Activated T-helper 17 cell treated with anti-CD3 and anti-CD28 coated beads, Interleukin-2, amount 50 U/mL, for 72 hours (primary cell): ENCODE data around the gene PET100. TPM values are rescaled to one million over a fixed set of nuclear protein-coding genes. Genes with fewer than 3 reads are reported as not detected.

Source experiments
- ATAC-seq: fragments of 150-1000 bp; cut with Tn5 transposase; replicated peaks from 2 replicates; pipeline ENCODE4 v1.10.0; 2021; ENCODE audit warnings: mild to moderate bottlenecking, moderate library complexity
- H3K27ac Mint-ChIP-seq: one replicate; pipeline ENCODE4 v1.8.0; 2022; ENCODE audit warnings: mixed read lengths
- H3K27me3 Mint-ChIP-seq: one replicate; pipeline ENCODE4 v1.8.0; 2022; ENCODE audit warnings: mixed read lengths
- H3K36me3 Mint-ChIP-seq: one replicate; pipeline ENCODE4 v1.8.0; 2022; ENCODE audit warnings: low read depth, mild to moderate bottlenecking, mixed read lengths
- H3K4me1 Mint-ChIP-seq: one replicate; pipeline ENCODE4 v1.8.0; 2022; ENCODE audit warnings: mixed read lengths
- H3K4me3 Mint-ChIP-seq: one replicate; pipeline ENCODE4 v1.8.0; 2022; ENCODE audit warnings: mild to moderate bottlenecking, mixed read lengths
- H3K9me3 Mint-ChIP-seq: one replicate; pipeline ENCODE4 v1.8.0; 2022; ENCODE audit warnings: mixed read lengths
- total RNA-seq, 2 donors: library from RNA; stranded (reverse); gene quantifications; one replicate each; pipeline ENCODE4 v1.2.3, GENCODE V29; 2022

PET100 gene, protein sequence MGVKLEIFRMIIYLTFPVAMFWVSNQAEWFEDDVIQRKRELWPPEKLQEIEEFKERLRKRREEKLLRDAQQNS
- 10 to 100 TPM; 90.1 to 93.7 TPM for total RNA-seq

DNA sequence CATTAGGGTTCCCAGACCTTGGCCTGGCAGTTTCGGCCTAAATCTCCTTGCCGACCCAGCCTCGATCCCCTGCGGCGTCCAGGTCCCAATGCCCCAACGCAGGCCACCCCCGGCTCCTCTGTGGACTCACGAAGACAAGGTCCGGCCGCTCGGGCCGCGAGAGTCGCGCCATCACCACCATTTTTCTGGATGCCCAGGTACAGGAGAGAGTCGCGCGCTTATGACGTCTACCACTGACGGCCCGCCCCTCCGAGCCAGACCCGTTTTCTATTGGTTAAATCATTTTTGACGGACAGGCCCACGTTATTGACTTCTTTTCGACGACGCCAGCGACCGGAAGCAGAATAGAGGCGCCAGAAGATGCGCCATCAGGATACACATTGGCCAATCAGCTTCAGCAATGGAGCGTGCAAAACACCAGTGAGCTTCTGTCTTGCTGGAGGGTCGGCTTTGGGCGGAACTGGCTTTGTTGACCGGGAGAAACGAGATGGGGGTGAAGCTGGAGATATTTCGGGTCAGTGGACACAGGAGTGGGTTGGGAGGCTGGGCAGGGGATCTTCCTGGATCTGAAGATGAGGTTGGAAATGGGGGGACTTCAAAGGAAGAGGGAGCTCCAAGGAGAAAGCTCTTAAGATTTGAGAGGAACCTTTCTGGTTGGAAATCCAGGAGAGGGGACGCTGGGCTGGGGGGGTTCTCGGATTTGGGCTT, at the start of gene PET100, which contains the start of gene XAB2:
Gene PET100 (plus strand): TSS at position 447 of the 708 bp plus-strand sequence. CDS start 41 bp downstream, at position 488.
Gene XAB2 (minus strand): TSS at position 199 of the 708 bp plus-strand sequence. CDS start 18 bp downstream, at position 181.
- Mint-ChIP-seq H3K9me3 (no peaks in the 10 kb centered on the region), H3K4me3 (peak within 1 kb of the TSS; percentile 98), H3K4me1 (peaks cover 22% of the 10 kb centered on the region), H3K27me3 (no peaks in the 10 kb centered on the region), H3K36me3 (peaks cover 45% of the 10 kb centered on the region), H3K27ac (peak within 1 kb of the TSS; percentile 97)
- peak; percentile 100 for ATAC-seq

DNA sequence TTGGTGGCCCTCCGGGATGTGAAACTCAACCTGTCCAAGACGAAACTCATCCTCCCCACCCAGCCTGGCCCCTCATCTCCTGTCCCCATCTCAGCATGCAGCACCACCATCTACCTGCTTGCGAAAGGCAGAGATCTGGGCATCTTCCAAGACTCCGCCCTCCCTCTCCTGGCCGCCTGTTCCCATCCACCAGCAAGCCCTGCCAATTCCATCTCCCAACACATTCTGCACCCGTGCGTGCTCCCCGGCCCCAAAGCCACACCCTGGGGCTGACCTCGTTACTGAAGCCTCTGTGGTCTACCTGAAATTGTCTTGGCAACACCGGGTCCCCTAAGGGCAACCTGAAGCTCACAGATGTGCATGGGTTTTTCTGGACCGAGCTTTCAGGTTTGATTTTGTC, 47.1 kb upstream of the PET100 start:
- H3K9me3 Mint-ChIP-seq, result no peaks in the 10 kb centered on the region
- no peaks in the 10 kb centered on the region for H3K4me1 Mint-ChIP-seq
- H3K27ac Mint-ChIP-seq, result no peak overlapping the region
- H3K27me3 Mint-ChIP-seq, result peaks cover 7% of the 10 kb centered on the region
- no peak overlapping the region for H3K4me3 Mint-ChIP-seq
- no peaks in the 10 kb centered on the region for H3K36me3 Mint-ChIP-seq
- ATAC-seq, result no peak

- no peaks in the 10 kb centered on the region for H3K9me3 Mint-ChIP-seq
- H3K4me1 Mint-ChIP-seq, result no peaks in the 10 kb centered on the region
- no peaks in the 10 kb centered on the region for H3K36me3 Mint-ChIP-seq
- H3K4me3 Mint-ChIP-seq, result no peak overlapping the region
- H3K27ac Mint-ChIP-seq, result no peak overlapping the region
- H3K27me3 Mint-ChIP-seq, result peaks cover 9% of the 10 kb centered on the region
- ATAC-seq, result no peak
These were observed 39.8 kb upstream of the PET100 start for GRCh38 chr19:7589822-7590221.

DNA sequence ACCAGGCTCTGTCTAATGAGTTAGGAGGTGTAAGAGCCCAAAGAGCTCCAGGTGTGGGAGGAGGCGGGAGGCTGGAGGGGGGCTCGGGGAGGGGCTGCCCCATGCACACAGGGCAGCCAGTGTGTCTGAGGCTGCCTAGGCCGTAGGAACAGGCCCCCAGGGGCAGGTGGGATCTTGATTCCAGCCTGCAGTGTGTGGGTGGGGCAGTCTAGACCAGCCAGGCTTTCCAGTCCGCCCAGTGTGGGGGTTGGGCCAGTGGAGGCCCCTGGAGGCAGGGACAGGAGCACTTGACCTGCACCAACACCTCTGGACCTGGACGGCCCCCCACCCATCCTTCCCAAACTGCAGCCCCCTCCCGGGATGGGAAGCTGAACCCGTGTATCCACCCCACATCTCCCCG, 39.3 kb upstream of the PET100 start:
- no peak overlapping the region for H3K27ac Mint-ChIP-seq
- H3K27me3 Mint-ChIP-seq, result peaks cover 12% of the 10 kb centered on the region
- ATAC-seq, result no peak

DNA sequence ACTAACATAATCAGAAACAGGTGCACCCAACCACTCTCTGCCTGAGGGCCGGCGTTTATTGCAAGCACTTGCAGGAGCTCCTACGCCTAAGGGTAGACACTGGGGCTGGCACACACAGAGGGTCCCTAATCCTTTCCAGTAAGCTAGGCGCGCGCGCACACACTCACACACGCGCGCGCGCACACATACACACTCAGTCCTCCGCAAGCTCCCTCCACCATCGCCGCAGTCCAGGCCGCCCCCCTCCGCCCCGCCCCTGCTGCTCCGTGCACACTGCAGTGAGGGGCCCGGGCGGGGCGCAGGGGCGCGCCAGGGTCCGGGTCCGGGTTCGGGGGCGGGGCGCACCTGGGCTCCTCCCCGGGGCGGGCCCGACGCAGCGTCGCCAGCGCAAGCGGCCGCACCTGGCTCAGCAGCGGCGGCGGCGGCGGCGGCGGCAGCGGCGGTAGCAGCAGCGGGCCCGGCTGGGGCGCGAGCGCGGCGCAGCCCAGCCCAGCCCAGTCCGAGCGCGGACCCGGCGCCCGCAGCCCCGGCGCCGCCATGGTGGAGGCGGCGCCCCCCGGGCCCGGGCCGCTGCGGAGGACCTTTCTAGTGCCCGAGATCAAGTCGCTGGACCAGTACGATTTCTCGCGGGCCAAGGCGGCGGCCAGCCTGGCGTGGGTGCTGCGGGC, 34.0 kb upstream of the PET100 start, which contains the start of gene CAMSAP3:
Gene CAMSAP3 (plus strand): TSS at position 398 of the 668 bp plus-strand sequence. CDS start 140 bp downstream, at position 538.
- peaks cover 5% of the 10 kb centered on the region for H3K4me1 Mint-ChIP-seq
- H3K27me3 Mint-ChIP-seq, result peaks cover 27% of the 10 kb centered on the region
- peak; percentile 80 for ATAC-seq
- H3K27ac Mint-ChIP-seq, result no peak within 1 kb of the TSS
- no peaks in the 10 kb centered on the region for H3K9me3 Mint-ChIP-seq
- peak within 1 kb of the TSS; percentile 30 for H3K4me3 Mint-ChIP-seq
- peaks cover 7% of the 10 kb centered on the region for H3K36me3 Mint-ChIP-seq

More for the DNA sequence above, 39.3 kb upstream of the PET100 start:
- no peaks in the 10 kb centered on the region for H3K9me3 Mint-ChIP-seq
- no peak overlapping the region for H3K4me3 Mint-ChIP-seq
- H3K4me1 Mint-ChIP-seq, result peaks cover 3% of the 10 kb centered on the region
- no peaks in the 10 kb centered on the region for H3K36me3 Mint-ChIP-seq

- H3K27ac Mint-ChIP-seq, result no peak overlapping the region
- peaks cover 30% of the 10 kb centered on the region for H3K27me3 Mint-ChIP-seq
- peaks cover 10% of the 10 kb centered on the region for H3K4me1 Mint-ChIP-seq
- ATAC-seq, result no peak
- no peaks in the 10 kb centered on the region for H3K9me3 Mint-ChIP-seq
- peak overlapping the region; percentile 30 for H3K4me3 Mint-ChIP-seq
- H3K36me3 Mint-ChIP-seq, result peaks cover 12% of the 10 kb centered on the region
These were observed 33.2 kb upstream of the PET100 start for GRCh38 chr19:7596211-7596937.

DNA sequence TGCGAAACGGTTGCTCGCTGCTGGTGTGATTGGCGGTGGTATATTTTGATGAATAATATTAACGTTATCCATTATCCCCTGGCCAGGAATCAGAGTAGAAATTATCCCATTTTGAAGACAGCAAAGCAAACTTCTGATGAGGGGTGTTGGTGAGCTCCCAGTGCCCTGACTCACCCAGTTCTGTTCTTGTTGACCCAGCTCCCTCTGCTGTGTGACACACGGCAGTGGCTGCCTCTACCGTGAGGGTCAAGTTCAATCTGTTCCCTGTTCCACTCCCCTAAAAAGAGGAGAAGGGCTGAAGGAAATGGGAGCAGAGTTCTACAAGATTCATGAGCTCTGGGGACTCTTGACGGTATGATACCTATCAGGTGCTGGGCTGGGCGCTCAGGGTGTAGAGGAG, 31.9 kb upstream of the PET100 start:
- Mint-ChIP-seq H3K27me3 (peaks cover 38% of the 10 kb centered on the region), H3K27ac (no peak overlapping the region), H3K9me3 (no peaks in the 10 kb centered on the region), H3K36me3 (peaks cover 12% of the 10 kb centered on the region), H3K4me1 (peaks cover 10% of the 10 kb centered on the region), H3K4me3 (no peak overlapping the region)
- ATAC-seq, result no peak

DNA sequence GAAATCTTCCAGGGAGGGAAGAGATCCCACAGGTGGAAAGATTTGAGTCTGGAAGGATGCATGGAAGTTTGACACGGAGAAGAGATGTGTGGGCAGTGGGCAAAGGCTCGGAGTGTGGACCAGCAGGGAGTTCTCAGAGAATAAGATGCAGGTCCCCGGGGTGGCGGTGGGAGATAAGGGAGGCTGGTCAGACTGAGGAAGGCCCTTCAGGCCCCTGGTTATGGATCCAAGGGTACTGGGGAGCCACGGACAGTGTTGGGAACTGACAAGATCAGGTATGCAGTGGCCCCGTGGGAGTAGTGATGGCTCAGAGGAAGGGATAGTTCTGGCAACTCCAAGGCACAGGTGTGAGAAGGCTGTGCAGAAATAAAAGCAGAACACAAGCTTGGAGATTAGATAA, 31.4 kb upstream of the PET100 start:
- H3K27ac Mint-ChIP-seq, result no peak overlapping the region
- peaks cover 12% of the 10 kb centered on the region for H3K36me3 Mint-ChIP-seq
- peaks cover 10% of the 10 kb centered on the region for H3K4me1 Mint-ChIP-seq
- ATAC-seq, result no peak
- no peaks in the 10 kb centered on the region for H3K9me3 Mint-ChIP-seq
- peaks cover 37% of the 10 kb centered on the region for H3K27me3 Mint-ChIP-seq
- no peak overlapping the region for H3K4me3 Mint-ChIP-seq

DNA sequence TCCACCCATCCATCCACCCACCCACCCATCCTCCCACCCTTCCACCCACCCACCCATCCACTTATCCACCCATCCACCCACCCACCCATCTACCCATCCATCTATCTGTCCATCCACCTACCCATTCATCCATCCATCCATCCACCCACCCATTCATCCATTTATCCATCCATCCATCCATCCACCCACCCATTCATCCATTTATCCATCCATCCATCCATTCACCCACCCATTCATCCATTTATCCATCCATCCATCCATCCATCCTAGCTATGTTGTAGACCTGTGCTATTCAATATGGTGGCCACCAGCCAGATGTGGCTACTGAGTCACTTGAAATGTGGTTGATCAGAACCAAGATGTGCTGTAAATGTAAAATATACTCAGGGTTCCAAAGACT, 28.9 kb upstream of the PET100 start:
- H3K27me3 Mint-ChIP-seq, result peaks cover 36% of the 10 kb centered on the region
- H3K27ac Mint-ChIP-seq, result no peak overlapping the region
- H3K4me3 Mint-ChIP-seq, result peak overlapping the region; percentile 26
- peaks cover 9% of the 10 kb centered on the region for H3K4me1 Mint-ChIP-seq
- peaks cover 12% of the 10 kb centered on the region for H3K36me3 Mint-ChIP-seq
- no peaks in the 10 kb centered on the region for H3K9me3 Mint-ChIP-seq
- ATAC-seq, result peak; percentile 49

DNA sequence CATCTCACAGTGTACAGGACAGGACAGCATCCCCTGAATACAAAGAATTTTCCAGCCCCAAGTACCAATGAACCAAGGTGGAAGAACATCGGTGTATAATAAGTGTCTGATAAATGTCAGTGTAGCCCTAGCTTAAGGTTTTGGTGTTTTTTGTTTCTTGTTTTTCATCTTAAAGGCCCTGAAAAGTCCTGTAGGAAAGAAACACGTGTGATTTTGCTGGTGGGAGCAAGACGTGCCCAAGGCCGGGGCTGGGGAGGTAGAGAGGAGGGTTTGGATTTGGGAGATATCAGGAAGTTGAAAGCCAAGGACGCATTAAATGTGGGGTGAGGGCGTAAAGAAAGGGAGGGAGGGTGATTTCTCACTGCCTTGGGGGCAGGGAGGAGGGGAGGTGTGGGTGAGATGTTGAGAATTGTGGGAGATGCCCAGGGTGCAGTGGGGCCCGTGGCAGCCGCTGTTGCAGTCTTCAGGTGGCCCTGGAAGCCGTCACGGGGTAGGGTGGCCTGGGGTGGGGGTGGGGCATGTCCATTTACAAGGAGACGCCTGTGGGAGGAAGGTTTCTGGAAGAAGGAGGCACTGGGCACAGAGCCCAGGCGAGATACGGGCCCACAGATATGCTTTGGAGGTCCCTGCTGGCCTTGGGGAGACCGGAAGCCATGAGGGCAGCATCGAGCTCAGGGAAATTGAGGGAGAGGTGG, 27.2 kb upstream of the PET100 start:
- peaks cover 32% of the 10 kb centered on the region for H3K27me3 Mint-ChIP-seq
- no peak for ATAC-seq

GRCh38 chr19:7602935-7603497, 26.6 kb upstream of the PET100 start:
- Mint-ChIP-seq H3K36me3 (peaks cover 12% of the 10 kb centered on the region), H3K27me3 (peaks cover 26% of the 10 kb centered on the region), H3K4me3 (no peak overlapping the region), H3K9me3 (no peaks in the 10 kb centered on the region), H3K4me1 (peaks cover 9% of the 10 kb centered on the region), H3K27ac (no peak overlapping the region)
- no peak for ATAC-seq

More for the DNA sequence above, 27.2 kb upstream of the PET100 start:
- Mint-ChIP-seq H3K4me1 (peaks cover 9% of the 10 kb centered on the region), H3K9me3 (no peaks in the 10 kb centered on the region), H3K27ac (no peak overlapping the region), H3K4me3 (no peak overlapping the region), H3K36me3 (peaks cover 12% of the 10 kb centered on the region)

GRCh38 chr19:7603919-7604318, 25.7 kb upstream of the PET100 start:
- peaks cover 10% of the 10 kb centered on the region for H3K36me3 Mint-ChIP-seq
- H3K9me3 Mint-ChIP-seq, result no peaks in the 10 kb centered on the region
- ATAC-seq, result no peak
- no peak overlapping the region for H3K27ac Mint-ChIP-seq
- no peak overlapping the region for H3K4me3 Mint-ChIP-seq
- H3K27me3 Mint-ChIP-seq, result peaks cover 23% of the 10 kb centered on the region
- H3K4me1 Mint-ChIP-seq, result peaks cover 9% of the 10 kb centered on the region

GRCh38 chr19:7605490-7606222, 23.9 kb upstream of the PET100 start:
- Mint-ChIP-seq H3K9me3 (no peaks in the 10 kb centered on the region), H3K27ac (no peak overlapping the region), H3K27me3 (peaks cover 23% of the 10 kb centered on the region), H3K4me3 (no peak overlapping the region), H3K4me1 (peaks cover 8% of the 10 kb centered on the region), H3K36me3 (peaks cover 4% of the 10 kb centered on the region)
- ATAC-seq, result peak; percentile 71
